HG03135 (cell line): ENCODE data around the gene SEC24C.
"Not testable (repeated sequence)": the region's sequence is repeated elsewhere in the genome, so short reads cannot be mapped to it uniquely, and the experiment has no call there.

ENCODE experiments used
- ATAC-seq: cut with Tn5 transposase; IDR thresholded peaks from one replicate; pipeline ENCODE4 v1.9.1; 2021; ENCODE audit warnings: mild to moderate bottlenecking, moderate library complexity; ENCODE audit not compliant: unreplicated experiment

The SEC24C gene

GRCh38 chr10:73743905-73744663 is at the start of gene SEC24C:
SEC24C (plus strand) TSS chr10:73744372; CDS start chr10:73746833, 2,461 bp downstream.
- ATAC-seq = peak; percentile 77

GRCh38 chr10:73695302-73695701 is 48.9 kb upstream of the SEC24C start:
- not testable (repeated sequence) for ATAC-seq

- ATAC-seq = not testable (repeated sequence)
Observed at GRCh38 chr10:73697675-73698159, 46.5 kb upstream of the SEC24C start, which contains the start of gene AGAP5. AGAP5 (minus strand) TSS chr10:73698109; CDS start chr10:73697755, 354 bp downstream.

- not testable (repeated sequence) for ATAC-seq
Observed at GRCh38 chr10:73698819-73699218, 45.4 kb upstream of the SEC24C start.

- not testable (repeated sequence) for ATAC-seq
Observed at GRCh38 chr10:73703924-73704323, 40.2 kb upstream of the SEC24C start.

GRCh38 chr10:73705506-73706072 is 38.6 kb upstream of the SEC24C start:
- ATAC-seq = not testable (repeated sequence)

GRCh38 chr10:73706488-73706887 is 37.7 kb upstream of the SEC24C start:
- ATAC-seq = not testable (repeated sequence)

- ATAC-seq = not testable (repeated sequence)
Observed at GRCh38 chr10:73707628-73708027, 36.5 kb upstream of the SEC24C start.

- ATAC-seq = not testable (repeated sequence)
Observed at GRCh38 chr10:73708122-73708521, 36.0 kb upstream of the SEC24C start.

- ATAC-seq = not testable (repeated sequence)
Observed at GRCh38 chr10:73711683-73712082, 32.5 kb upstream of the SEC24C start.

GRCh38 chr10:73713912-73714311 is 30.3 kb upstream of the SEC24C start:
- not testable (repeated sequence) for ATAC-seq

- not testable (repeated sequence) for ATAC-seq
Observed at GRCh38 chr10:73714483-73714882, 29.7 kb upstream of the SEC24C start.

- ATAC-seq = not testable (repeated sequence)
Observed at GRCh38 chr10:73715179-73716156, 28.7 kb upstream of the SEC24C start.

GRCh38 chr10:73716251-73716650 is 27.9 kb upstream of the SEC24C start:
- ATAC-seq = no peak

- ATAC-seq = no peak
Observed at GRCh38 chr10:73717556-73717955, 26.6 kb upstream of the SEC24C start.

GRCh38 chr10:73720561-73720960 is 23.6 kb upstream of the SEC24C start:
- ATAC-seq = not testable (repeated sequence)

- no peak for ATAC-seq
Observed at GRCh38 chr10:73723516-73723915, 20.7 kb upstream of the SEC24C start.

- not testable (repeated sequence) for ATAC-seq
Observed at GRCh38 chr10:73729781-73730152, 14.4 kb upstream of the SEC24C start.

- peak; percentile 87 for ATAC-seq
Observed at GRCh38 chr10:73730153-73730906, 13.8 kb upstream of the SEC24C start.
